Karpas-422 (cell line): ENCODE data around the gene ASB3. TPM values are rescaled to one million over a fixed set of nuclear protein-coding genes. Genes with fewer than 3 reads are reported as not detected.
"Not testable (repeated sequence)": the region's sequence is repeated elsewhere in the genome, so short reads cannot be mapped to it uniquely, and the experiment has no call there.

Source experiments
- DNase-seq: peaks from one replicate; pipeline ENCODE4 v3.0.0-alpha.2; 2015
- H2AFZ ChIP-seq: fragments of 200-600 bp; sonication (generic); 2 replicates; pipeline ENCODE4 v1.6.1; 2014; ENCODE audit warnings: antibody characterized with exemption, low read length, mixed read lengths
- H3K27ac ChIP-seq: fragments of 200-600 bp; sonication (generic); 2 replicates; pipeline ENCODE4 v1.5.1; 2014; ENCODE audit warnings: mild to moderate bottlenecking, low read length, moderate library complexity
- H3K27me3 ChIP-seq: fragments of 200-600 bp; sonication (generic); 2 replicates; pipeline ENCODE4 v1.6.1; 2014; ENCODE audit warnings: low read length, mixed read lengths
- H3K36me3 ChIP-seq: fragments of 200-600 bp; sonication (generic); 2 replicates; pipeline ENCODE4 v1.6.1; 2014; ENCODE audit warnings: low read length, mixed read lengths; ENCODE audit not compliant: insufficient read depth
- H3K4me1 ChIP-seq: fragments of 200-600 bp; sonication (generic); 2 replicates; pipeline ENCODE4 v1.6.1; 2014; ENCODE audit warnings: mild to moderate bottlenecking, low read length, mixed read lengths
- H3K4me2 ChIP-seq: fragments of 200-600 bp; sonication (generic); 2 replicates; pipeline ENCODE4 v1.6.1; 2014; ENCODE audit warnings: low read length, low read depth, mild to moderate bottlenecking; ENCODE audit not compliant: poor library complexity, severe bottlenecking
- H3K4me3 ChIP-seq: fragments of 200-600 bp; sonication (generic); 2 replicates; pipeline ENCODE4 v1.5.1; 2014; ENCODE audit warnings: mild to moderate bottlenecking, antibody characterized with exemption, low read length, mixed read lengths
- H3K79me2 ChIP-seq: fragments of 200-600 bp; sonication (generic); 2 replicates; pipeline ENCODE4 v1.6.1; 2014; ENCODE audit warnings: mild to moderate bottlenecking, low read length, mixed read lengths
- H3K9ac ChIP-seq: fragments of 200-600 bp; sonication (generic); 2 replicates; pipeline ENCODE4 v1.6.0; 2014; ENCODE audit warnings: low read length
- H3K9me2 ChIP-seq: fragments of 200-600 bp; sonication (generic), shearing (Covaris generic); replicated peaks from 2 replicates; pipeline ENCODE4 v1.6.0; 2014; ENCODE audit warnings: mild to moderate bottlenecking, low read length, moderate library complexity; ENCODE audit not compliant: insufficient read depth
- H3K9me3 ChIP-seq: fragments of 300-700, 200-600 bp; sonication (generic); 2 replicates; pipeline ENCODE4 v1.6.1; 2014; ENCODE audit warnings: low read length, mixed read lengths
- H4K20me1 ChIP-seq: fragments of 200-600 bp; sonication (generic); 2 replicates; pipeline ENCODE4 v1.6.1; 2014; ENCODE audit warnings: mild to moderate bottlenecking, antibody characterized with exemption, low read length, low read depth; ENCODE audit not compliant: insufficient read depth
- total RNA-seq: library from RNA; depleted of rRNA; stranded (reverse); fragments of >200 nt; shearing (Covaris generic); gene quantifications from 2 replicates; pipeline ENCODE4 v1.2.3, GENCODE V29; 2014; ENCODE audit warnings: low replicate concordance

ASB3 gene
- total RNA-seq, 1 experiment from 2014 or later = 39.8 TPM

DNA sequence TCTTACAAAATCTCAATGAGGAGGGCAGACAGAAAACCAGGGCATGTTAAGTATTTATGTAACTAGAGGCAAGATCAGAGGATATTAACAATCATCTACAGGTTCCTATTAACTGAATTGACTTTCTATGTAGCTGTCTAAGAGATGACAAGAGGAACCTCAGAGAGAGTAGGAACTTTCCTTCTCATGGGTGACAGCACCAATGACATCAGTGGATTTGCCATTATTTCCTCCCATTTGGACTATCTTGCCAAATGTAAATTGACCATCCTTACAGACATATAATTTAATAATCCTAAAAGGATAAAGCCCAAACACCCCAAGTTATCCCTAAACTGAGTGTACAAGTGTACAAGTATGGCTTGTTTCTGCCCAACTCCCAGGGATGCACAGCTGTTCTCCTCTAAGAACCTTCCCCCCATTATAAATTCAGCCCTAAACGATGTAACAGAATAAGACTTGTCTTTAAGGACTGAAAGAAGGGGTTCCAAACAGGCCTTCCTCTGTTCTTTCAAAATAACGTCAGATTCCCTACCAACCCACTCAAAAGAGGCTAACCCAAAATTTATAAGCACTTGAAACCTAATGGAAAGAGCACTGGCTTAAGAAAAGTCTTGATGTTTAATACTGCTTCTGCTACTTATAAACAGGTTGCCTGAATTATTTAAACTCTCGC is 92.5 kb downstream of the ASB3 start:
- H3K4me1 ChIP-seq = no peaks in the 10 kb centered on the region
- H3K9me3 ChIP-seq = no peaks in the 10 kb centered on the region
- DNase-seq = no peak
- no peak overlapping the region for H3K27ac ChIP-seq
- H3K27me3 ChIP-seq = no peaks in the 10 kb centered on the region
- no peak overlapping the region for H3K9ac ChIP-seq
- no peaks in the 10 kb centered on the region for H3K36me3 ChIP-seq
- no peak overlapping the region for H3K4me2 ChIP-seq
- H3K9me2 ChIP-seq = no peaks in the 10 kb centered on the region
- no peak overlapping the region for H2AFZ ChIP-seq
- no peaks in the 10 kb centered on the region for H4K20me1 ChIP-seq
- H3K79me2 ChIP-seq = peaks cover 2% of the 10 kb centered on the region; the same call in 1 of the 2 replicates
- no peak overlapping the region for H3K4me3 ChIP-seq

DNA sequence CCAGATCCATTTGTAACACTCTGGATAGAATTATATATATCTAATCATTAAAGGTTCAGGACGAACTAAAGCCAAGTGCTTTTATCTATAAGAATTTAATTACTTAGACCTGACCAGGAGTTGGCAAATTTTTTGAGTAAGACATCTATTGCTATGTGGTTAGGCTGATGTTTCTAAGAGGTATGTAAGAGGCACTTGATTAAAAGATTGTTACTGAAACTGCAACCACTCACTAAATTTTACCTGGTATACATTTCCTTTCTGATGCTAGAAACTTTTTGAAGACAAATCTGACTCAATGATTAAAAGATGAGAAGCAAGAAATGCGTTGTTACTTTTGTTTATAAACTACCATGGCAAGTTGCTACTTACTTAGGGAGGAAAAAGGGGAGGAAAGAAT is 95.9 kb downstream of the ASB3 start:
- Histone ChIP-seq H2AFZ (no peak overlapping the region), H3K4me2 (no peak overlapping the region)

DNA sequence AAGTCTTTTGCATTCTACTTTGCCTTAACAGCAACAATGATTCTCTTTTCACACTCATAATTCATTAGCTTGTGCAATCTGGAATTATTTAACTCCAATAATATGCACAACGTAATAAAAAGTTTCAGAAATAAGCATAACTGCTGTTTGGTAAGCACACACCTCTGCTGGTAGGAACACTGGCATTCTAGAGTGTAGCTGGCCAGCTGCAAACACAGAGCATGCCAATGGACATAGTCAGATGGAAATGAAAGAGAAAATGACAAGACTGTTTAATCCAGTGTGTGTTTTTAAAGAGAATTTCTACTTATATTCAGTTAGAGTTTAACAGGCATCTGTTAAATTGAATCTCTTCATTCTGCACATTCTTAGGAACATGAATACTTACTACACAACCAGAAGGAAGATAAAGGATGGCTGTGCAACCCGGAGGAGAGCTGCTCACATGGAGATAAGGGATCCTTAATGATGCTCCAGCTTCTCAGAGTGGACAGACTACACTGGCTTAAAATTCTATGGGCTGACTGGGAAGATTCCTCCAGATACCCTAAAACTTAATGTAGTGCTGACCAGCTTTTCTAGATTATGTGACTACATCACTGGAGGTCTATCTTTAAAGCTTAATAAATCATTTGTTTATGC is 113.8 kb downstream of the ASB3 start:
- H3K4me1 ChIP-seq = peaks cover 11% of the 10 kb centered on the region
- no peak overlapping the region for H3K27ac ChIP-seq
- H2AFZ ChIP-seq = no peak overlapping the region
- no peaks in the 10 kb centered on the region for H3K27me3 ChIP-seq
- H4K20me1 ChIP-seq = no peaks in the 10 kb centered on the region
- H3K9ac ChIP-seq = no peak overlapping the region
- peaks cover 6% of the 10 kb centered on the region; the same call in 1 of the 2 replicates for H3K79me2 ChIP-seq
- H3K9me3 ChIP-seq = no peaks in the 10 kb centered on the region
- no peak overlapping the region for H3K4me2 ChIP-seq
- H3K9me2 ChIP-seq = no peaks in the 10 kb centered on the region
- H3K4me3 ChIP-seq = no peak overlapping the region
- DNase-seq = no peak
- H3K36me3 ChIP-seq = no peaks in the 10 kb centered on the region

More for the DNA sequence above, 95.9 kb downstream of the ASB3 start:
- DNase-seq = peak; percentile 17
- H3K27ac ChIP-seq = no peak overlapping the region
- no peaks in the 10 kb centered on the region for H3K27me3 ChIP-seq
- peaks cover 2% of the 10 kb centered on the region; the same call in 1 of the 2 replicates for H3K79me2 ChIP-seq
- H3K9me2 ChIP-seq = no peaks in the 10 kb centered on the region
- no peaks in the 10 kb centered on the region for H3K9me3 ChIP-seq
- no peak overlapping the region for H3K9ac ChIP-seq
- H3K36me3 ChIP-seq = no peaks in the 10 kb centered on the region
- no peak overlapping the region for H3K4me3 ChIP-seq
- no peaks in the 10 kb centered on the region for H4K20me1 ChIP-seq
- H3K4me1 ChIP-seq = no peaks in the 10 kb centered on the region

DNA sequence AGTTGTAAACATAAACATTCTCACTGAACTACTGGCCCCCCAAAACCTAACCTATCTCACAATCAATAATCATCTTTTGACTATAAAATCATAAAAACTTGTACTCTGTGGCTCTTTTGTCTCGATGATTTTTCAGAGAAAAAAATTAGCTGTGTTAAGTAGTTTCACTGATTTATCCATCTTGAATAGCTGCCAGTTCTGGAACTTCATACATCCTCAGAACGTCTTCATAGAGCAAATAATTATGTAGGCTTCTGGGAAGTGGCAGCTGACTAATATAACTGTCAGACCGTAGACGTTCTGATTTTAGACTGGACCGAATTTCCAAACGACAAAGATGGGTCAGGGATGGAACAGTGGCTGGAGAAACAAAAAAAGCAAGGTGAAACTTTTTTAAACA is 116.4 kb downstream of the ASB3 start:
- no peaks in the 10 kb centered on the region for H4K20me1 ChIP-seq
- no peak overlapping the region for H3K4me3 ChIP-seq
- 0 out of 2 replicates have a peak, but pooled peaks cover 2% of the 10 kb centered on the region for H3K79me2 ChIP-seq
- no peaks in the 10 kb centered on the region for H3K27me3 ChIP-seq
- no peak overlapping the region for H3K9ac ChIP-seq
- peaks cover 11% of the 10 kb centered on the region for H3K4me1 ChIP-seq
- no peaks in the 10 kb centered on the region for H3K36me3 ChIP-seq
- DNase-seq = no peak
- no peaks in the 10 kb centered on the region for H3K9me2 ChIP-seq
- H3K4me2 ChIP-seq = no peak overlapping the region
- H3K9me3 ChIP-seq = no peaks in the 10 kb centered on the region
- H3K27ac ChIP-seq = no peak overlapping the region
- no peak overlapping the region for H2AFZ ChIP-seq

DNA sequence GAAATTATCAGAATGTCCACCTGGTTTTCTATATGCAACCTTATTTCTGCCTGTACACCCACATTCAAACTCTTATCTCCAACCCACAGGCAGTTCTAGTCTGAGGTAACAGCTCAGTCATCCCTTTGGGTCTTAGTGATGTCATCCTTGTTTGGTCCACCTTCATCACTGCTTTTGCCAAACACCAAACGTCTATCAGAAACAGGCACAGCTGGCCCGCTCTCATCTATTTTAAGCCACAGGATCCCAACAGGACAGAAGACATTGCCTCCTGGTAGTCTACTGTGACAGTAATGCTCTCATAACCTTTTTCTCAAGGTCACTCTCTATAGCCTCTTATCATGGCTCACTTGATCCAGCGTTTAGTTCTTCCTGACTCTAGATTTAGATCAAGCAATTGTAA is 118.1 kb downstream of the ASB3 start:
- Histone ChIP-seq H3K9me2 (no peaks in the 10 kb centered on the region), H3K4me2 (no peak overlapping the region), H3K9me3 (no peaks in the 10 kb centered on the region), H3K9ac (no peak overlapping the region), H2AFZ (no peak overlapping the region), H4K20me1 (no peaks in the 10 kb centered on the region), H3K36me3 (no peaks in the 10 kb centered on the region), H3K79me2 (0 out of 2 replicates have a peak, but pooled peaks cover 2% of the 10 kb centered on the region), H3K27ac (no peak overlapping the region), H3K27me3 (no peaks in the 10 kb centered on the region), H3K4me1 (peaks cover 11% of the 10 kb centered on the region), H3K4me3 (no peak overlapping the region)
- DNase-seq = no peak

DNA sequence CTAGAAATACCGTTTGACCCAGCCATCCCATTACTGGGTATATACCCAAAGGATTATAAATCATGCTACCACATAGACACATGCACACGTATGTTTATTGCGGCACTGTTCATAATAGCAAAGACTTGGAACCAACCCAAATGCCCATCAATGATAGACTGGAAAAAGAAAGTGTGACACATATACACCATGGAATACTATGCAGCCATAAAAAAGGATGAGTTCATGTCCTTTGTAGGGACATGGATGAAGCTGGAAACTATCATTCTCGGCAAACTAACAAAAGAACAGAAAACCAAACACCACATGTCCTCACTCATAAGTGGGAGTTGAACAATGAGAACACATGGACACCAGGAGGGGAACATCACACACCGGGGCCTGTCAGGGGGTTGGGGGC is 119.6 kb downstream of the ASB3 start:
- DNase-seq, H3K9me3 ChIP-seq, H3K4me1 ChIP-seq, H3K9ac ChIP-seq, H3K79me2 ChIP-seq, H3K4me2 ChIP-seq, H3K27me3 ChIP-seq, H4K20me1 ChIP-seq, H3K9me2 ChIP-seq, H2AFZ ChIP-seq, H3K27ac ChIP-seq, H3K36me3 ChIP-seq, H3K4me3 ChIP-seq: not testable (repeated sequence)

DNA sequence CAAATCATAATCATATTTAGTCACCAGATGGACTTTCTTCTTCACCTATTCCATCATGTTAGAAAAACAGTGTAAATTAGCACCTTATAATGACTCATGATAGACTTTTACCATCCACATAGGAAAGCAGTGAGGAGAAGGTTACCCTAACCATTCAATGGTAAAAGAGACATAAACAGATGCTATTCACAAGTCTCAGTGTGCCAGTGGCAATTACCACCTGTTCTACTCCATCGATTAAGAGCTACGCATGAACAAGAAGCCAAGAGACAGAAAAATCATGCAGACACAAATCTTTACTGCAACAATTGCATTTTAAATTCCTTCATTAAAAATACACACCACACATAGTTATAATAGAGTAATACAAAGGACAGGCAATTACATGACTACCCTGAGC is 125.9 kb downstream of the ASB3 start:
- Histone ChIP-seq H2AFZ (no peak overlapping the region), H3K9me3 (no peaks in the 10 kb centered on the region), H3K27me3 (no peaks in the 10 kb centered on the region), H3K36me3 (no peaks in the 10 kb centered on the region), H4K20me1 (no peaks in the 10 kb centered on the region), H3K79me2 (no peaks in the 10 kb centered on the region), H3K27ac (no peak overlapping the region), H3K9ac (no peak overlapping the region), H3K9me2 (no peaks in the 10 kb centered on the region), H3K4me2 (no peak overlapping the region), H3K4me1 (no peaks in the 10 kb centered on the region), H3K4me3 (no peak overlapping the region)
- DNase-seq = no peak

DNA sequence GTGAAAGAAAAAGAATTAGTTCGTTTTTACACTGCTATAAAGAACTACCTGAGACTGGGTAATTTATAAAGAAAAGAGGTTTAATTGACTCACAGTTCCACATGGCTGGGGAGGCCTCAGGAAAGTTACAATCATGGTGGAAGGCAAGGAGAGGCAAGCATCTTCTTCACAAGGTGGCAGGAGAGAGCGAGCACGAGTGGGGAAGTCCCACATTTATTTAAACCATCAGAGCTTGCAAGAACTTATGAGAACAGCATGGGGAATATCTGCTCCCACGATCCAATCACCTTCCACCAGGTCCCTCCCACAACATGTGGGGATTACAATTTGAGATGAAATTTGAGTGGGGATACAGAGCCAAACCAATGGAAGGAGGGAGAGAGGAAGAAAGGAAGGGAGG is 128.3 kb downstream of the ASB3 start:
- H3K4me1 ChIP-seq, H3K4me2 ChIP-seq, H2AFZ ChIP-seq, H3K27ac ChIP-seq, H3K4me3 ChIP-seq, H3K9me3 ChIP-seq, H3K27me3 ChIP-seq, H3K9me2 ChIP-seq, H4K20me1 ChIP-seq, DNase-seq, H3K79me2 ChIP-seq, H3K36me3 ChIP-seq, H3K9ac ChIP-seq: not testable (repeated sequence)
